Measurements from ENCODE around the gene TUBGCP5. TPM values are rescaled to one million over a fixed set of nuclear protein-coding genes. Genes with fewer than 3 reads are reported as not detected.
"Not testable (repeated sequence)": the region's sequence is repeated elsewhere in the genome, so short reads cannot be mapped to it uniquely, and the experiment has no call there.

Gene TUBGCP5
- total RNA-seq, 1 donor from 2014 or later = 12.9 TPM

- ATAC-seq (peak in 1 of 2 donors; percentile 34), DNase-seq (no peak)
- peaks cover 94% of the 10 kb centered on the region for H3K36me3 ChIP-seq
- no peak for TF ChIP-seq CTCF (IDR thresholded peaks at IDR 0.05)
- no peak overlapping the region for H3K4me3 ChIP-seq
- no peaks in the 10 kb centered on the region for H3K27me3 ChIP-seq (ENCODE audit: low read depth)
- no peak overlapping the region for H3K27ac ChIP-seq
- intact Hi-C loops (cut with DNase I) = no loop called here
- no peaks in the 10 kb centered on the region for H3K9me3 ChIP-seq
- no peaks in the 10 kb centered on the region for H3K4me1 ChIP-seq
Measured at GRCh38 chr15:23013681-23014080, 25.7 kb downstream of the TUBGCP5 start.

- ATAC-seq; intact Hi-C loops (cut with DNase I); H3K4me3 ChIP-seq; H3K27me3 ChIP-seq (ENCODE audit: low read depth); H3K9me3 ChIP-seq; DNase-seq; H3K4me1 ChIP-seq; H3K27ac ChIP-seq: not testable (repeated sequence)
- peaks cover 94% of the 10 kb centered on the region for H3K36me3 ChIP-seq
Measured at GRCh38 chr15:23012616-23013015, 26.8 kb downstream of the TUBGCP5 start.

- no peak for DNase-seq
- Histone ChIP-seq H3K4me1 (no peaks in the 10 kb centered on the region), H3K27me3 (ENCODE audit: low read depth) (no peaks in the 10 kb centered on the region), H3K36me3 (peaks cover 94% of the 10 kb centered on the region), H3K4me3 (no peak overlapping the region), H3K27ac (no peak overlapping the region), H3K9me3 (no peaks in the 10 kb centered on the region)
- intact Hi-C loops (cut with DNase I) = no loop called here
- TF ChIP-seq CTCF (IDR thresholded peaks at IDR 0.05) = no peak
- ATAC-seq = no peak
Measured at GRCh38 chr15:23003736-23004135, 35.6 kb downstream of the TUBGCP5 start.

GRCh38 chr15:23002920-23003319 is 36.4 kb downstream of the TUBGCP5 start:
- TF ChIP-seq CTCF (IDR thresholded peaks at IDR 0.05) = no peak

GRCh38 chr15:22995795-22996194 is 43.6 kb downstream of the TUBGCP5 start:
- H3K36me3 ChIP-seq = peaks cover 52% of the 10 kb centered on the region
- no peak overlapping the region for H3K4me3 ChIP-seq
- ATAC-seq (no peak), DNase-seq (no peak)
- no peaks in the 10 kb centered on the region for H3K9me3 ChIP-seq
- TF ChIP-seq CTCF (IDR thresholded peaks at IDR 0.05) = no peak
- no peak overlapping the region for H3K27ac ChIP-seq
- no peaks in the 10 kb centered on the region for H3K4me1 ChIP-seq
- intact Hi-C loops (cut with DNase I) = no loop called here
- H3K27me3 ChIP-seq (ENCODE audit: low read depth) = no peaks in the 10 kb centered on the region

More at GRCh38 chr15:23002920-23003319, 36.4 kb downstream of the TUBGCP5 start:
- H3K9me3 ChIP-seq = no peaks in the 10 kb centered on the region
- intact Hi-C loops (cut with DNase I) = no loop called here
- H3K36me3 ChIP-seq = peaks cover 86% of the 10 kb centered on the region
- no peaks in the 10 kb centered on the region for H3K4me1 ChIP-seq
- no peak overlapping the region for H3K27ac ChIP-seq
- no peak for DNase-seq
- H3K4me3 ChIP-seq = no peak overlapping the region
- no peaks in the 10 kb centered on the region for H3K27me3 ChIP-seq (ENCODE audit: low read depth)
- ATAC-seq = no peak

GRCh38 chr15:22992024-22992326 is 47.4 kb downstream of the TUBGCP5 start:
- Histone ChIP-seq H3K9me3 (no peaks in the 10 kb centered on the region), H3K27ac (no peak overlapping the region), H3K4me3 (no peak overlapping the region), H3K27me3 (ENCODE audit: low read depth) (no peaks in the 10 kb centered on the region), H3K4me1 (no peaks in the 10 kb centered on the region), H3K36me3 (peaks cover 29% of the 10 kb centered on the region)
- no peak for ATAC-seq
- intact Hi-C loops (cut with DNase I) = no loop called here
- DNase-seq = no peak
- no peak for TF ChIP-seq CTCF (IDR thresholded peaks at IDR 0.05)
